NCI-H524 (cell line): Measurements from ENCODE around the gene PRKAA1.
A peak's percentile ranks its signal among the peaks of the same experiment; 100 is the strongest.
"Not testable (repeated sequence)": the region's sequence is repeated elsewhere in the genome, so short reads cannot be mapped to it uniquely, and the experiment has no call there.

ENCODE experiments used
- DNase-seq, 2 experiments: peaks; one replicate each; lab custom pipeline; 2025; lab: John Stamatoyannopoulos, UW

PRKAA1 gene

GRCh38 chr5:40722497-40722911 lies 75.7 kb downstream of the PRKAA1 start:
- DNase-seq, result not testable (repeated sequence)

GRCh38 chr5:40720069-40720468 lies 78.1 kb downstream of the PRKAA1 start:
- no peak for DNase-seq

- DNase-seq, result no peak
These were observed 80.9 kb downstream of the PRKAA1 start for GRCh38 chr5:40717281-40717680.

- no peak for DNase-seq
These were observed 81.6 kb downstream of the PRKAA1 start for GRCh38 chr5:40716590-40716989.

GRCh38 chr5:40716000-40716399 lies 82.2 kb downstream of the PRKAA1 start:
- DNase-seq, result peak in 1 of 2 experiments; percentile 50

GRCh38 chr5:40714001-40714400 lies 84.2 kb downstream of the PRKAA1 start:
- DNase-seq, result no peak

GRCh38 chr5:40710575-40710974 lies 87.6 kb downstream of the PRKAA1 start:
- not testable (repeated sequence) for DNase-seq
